Stimulated activated naive CD4-positive, alpha-beta T cell treated with Interleukin-2 at 50 U/mL for 16 hours (primary cell): ENCODE measurements around the gene GJA9.
"Not testable (repeated sequence)": the region's sequence is repeated elsewhere in the genome, so short reads cannot be mapped to it uniquely, and the experiment has no call there.

ENCODE experiments used
- DNase-seq: peaks from one replicate; lab custom pipeline; 2025; lab: John Stamatoyannopoulos, UW

Gene GJA9

DNA sequence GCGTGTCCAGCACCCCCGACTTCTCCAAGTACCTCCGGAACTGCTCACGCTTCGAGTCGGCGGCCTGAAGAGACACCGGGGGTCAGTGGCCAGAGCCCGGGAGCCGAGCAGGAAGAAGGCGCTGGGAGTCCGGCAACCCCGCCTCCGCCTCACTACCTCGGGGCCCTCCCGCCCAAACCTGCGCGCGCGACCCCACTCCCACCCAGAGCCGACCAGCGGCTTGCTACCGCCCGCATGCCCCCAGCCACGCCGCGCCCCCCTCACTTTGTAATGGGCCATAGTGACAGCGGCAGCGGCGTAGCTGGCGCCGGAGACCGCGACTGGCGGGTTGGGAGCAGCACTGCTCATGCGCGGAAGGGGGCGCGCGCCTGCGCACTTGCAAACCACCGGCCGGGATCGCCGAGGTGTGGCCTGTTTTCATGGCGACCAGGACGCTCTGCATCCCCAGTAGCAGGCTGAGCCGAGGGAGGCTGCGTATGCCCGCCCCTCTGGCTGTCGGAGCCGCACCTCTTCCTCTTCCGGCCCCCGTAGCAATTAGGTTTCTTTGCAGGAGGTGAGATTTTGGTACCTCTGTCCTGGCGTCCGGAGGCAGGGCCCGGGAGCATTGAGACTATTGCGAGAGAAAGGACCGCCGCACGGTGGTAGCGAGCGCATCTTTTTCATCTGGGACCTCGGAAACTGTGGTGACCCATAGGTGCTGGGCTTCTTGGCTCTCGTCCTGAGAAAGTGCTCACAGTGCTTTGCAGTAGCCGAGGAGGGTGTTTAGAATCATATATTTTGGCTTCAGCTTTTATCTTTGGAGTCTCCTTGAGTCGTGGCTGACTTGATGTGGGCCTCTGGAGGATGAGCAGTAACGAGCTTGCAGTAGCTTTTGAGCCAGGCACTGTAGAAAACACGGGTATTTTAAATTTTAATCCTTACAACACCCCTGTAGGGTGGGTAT is 8.1 kb downstream of the GJA9 start, which contains the start of gene MYCBP:
Gene MYCBP (minus strand): TSS at position 322 of the 943 bp plus-strand sequence. CDS start 43 bp downstream, at position 279.
- DNase-seq: peak; percentile 96

DNA sequence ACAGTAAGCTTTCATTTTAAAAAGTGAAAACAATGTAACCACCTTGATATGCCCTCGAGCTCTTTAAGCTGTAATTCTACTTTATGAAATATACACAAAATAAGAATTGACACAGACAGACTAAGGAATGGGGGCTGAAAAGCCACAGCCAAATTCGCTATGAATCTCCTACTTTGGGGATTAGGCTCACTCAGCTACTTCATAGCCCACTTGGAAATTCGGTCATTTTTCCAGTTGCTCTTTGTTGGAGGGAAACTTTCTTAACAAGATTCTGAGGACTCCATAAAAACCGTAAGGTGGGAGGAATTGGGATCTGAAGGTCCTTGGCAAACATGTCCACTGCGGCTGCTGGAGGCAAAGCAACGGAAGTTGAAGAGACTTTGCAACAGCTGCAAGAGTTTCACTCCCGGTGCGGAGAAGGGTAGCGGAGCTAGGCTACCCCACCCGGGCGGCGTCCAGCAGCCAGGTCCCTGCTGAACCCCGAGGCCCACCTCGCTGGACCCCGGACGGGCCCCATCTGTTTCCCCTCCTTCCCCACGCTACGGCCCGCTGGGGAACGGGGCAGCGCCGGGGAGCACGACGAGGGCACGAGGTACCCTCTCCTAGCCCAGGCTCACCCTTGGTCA is 8.9 kb downstream of the GJA9 start:
- DNase-seq: peak; percentile 16

DNA sequence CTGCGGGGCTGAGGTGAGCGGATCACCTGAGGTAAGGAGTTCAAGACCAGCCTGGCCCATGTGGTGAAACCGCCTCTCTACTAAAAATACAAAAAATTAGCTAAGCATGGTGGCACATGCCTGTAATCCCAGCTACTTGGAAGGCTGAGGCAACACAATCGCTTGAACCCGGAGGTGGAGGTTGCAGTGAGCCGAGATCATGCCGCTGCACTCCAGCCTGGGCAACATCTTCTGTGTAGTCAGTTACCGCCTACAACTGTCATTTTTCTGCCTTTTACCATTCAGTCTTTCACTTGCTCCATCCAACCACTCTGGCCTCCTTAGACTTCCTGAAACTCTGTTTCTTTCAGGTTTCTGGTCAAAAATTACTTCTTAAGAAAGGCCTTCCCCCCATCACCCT is 10.4 kb downstream of the GJA9 start:
- DNase-seq: no peak

DNA sequence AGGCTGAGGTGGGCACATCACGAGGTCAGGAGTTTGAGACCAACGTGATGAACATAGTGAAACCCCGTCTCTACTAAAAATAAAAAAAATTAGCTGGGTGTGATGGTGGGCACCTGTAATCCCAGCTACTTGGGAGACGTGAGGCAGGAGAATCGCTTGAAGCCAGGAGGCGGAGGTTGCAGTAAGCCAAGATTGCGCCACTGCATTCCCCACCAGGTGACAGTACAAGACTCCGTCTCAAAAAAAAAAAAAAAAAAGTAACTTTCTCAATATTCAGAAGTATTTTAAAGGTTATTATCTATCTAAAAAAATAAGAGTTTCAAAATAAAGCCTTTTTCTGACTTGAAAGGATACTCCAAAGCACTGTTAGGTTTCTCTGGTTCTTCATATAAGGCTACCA is 14.2 kb downstream of the GJA9 start:
- no peak for DNase-seq

DNA sequence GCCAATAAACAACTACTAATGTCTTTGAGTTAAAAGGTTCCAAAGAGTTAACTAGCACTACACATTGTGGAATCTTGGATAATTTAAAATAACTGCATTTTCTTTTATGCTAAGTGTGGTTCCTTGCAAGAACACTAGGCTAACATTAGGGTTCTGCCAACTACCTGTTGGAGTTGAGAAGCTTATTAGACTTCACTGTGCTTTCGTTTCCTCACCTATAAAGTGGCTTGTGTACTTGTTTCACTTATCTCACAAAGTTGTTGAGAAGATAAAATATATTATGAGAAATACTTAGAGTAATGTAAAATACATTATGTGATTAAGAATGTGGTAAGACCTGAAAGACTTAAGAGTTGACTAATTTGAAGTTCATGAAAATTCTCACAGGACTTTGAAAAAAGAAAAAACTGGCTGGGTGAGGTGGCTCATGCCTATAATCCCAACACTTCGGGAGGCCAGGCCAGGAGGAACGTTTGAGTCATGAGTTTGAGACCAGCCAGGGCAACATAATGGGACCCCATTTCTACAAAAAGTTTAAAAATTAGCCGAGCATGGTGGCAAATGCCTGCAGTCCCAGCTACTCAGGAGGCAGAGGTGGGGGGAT is 16.2 kb downstream of the GJA9 start:
- DNase-seq: no peak

DNA sequence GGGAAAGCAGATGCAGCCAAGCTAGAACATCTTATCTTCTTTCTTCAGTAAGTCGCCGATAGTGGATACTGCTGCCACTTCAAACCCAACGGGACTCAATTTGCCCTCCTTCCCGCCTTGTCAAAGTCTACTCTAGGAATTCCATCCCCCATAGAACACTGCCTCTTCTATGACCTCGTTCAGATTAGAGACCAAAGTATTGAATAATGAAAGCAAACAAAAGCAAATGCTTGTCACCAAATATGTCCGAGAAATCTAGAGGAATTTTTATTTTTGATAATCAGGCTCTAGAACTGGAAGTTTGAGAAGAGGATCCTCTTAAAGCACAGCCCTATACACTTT is 21.0 kb downstream of the GJA9 start:
- DNase-seq: no peak

DNA sequence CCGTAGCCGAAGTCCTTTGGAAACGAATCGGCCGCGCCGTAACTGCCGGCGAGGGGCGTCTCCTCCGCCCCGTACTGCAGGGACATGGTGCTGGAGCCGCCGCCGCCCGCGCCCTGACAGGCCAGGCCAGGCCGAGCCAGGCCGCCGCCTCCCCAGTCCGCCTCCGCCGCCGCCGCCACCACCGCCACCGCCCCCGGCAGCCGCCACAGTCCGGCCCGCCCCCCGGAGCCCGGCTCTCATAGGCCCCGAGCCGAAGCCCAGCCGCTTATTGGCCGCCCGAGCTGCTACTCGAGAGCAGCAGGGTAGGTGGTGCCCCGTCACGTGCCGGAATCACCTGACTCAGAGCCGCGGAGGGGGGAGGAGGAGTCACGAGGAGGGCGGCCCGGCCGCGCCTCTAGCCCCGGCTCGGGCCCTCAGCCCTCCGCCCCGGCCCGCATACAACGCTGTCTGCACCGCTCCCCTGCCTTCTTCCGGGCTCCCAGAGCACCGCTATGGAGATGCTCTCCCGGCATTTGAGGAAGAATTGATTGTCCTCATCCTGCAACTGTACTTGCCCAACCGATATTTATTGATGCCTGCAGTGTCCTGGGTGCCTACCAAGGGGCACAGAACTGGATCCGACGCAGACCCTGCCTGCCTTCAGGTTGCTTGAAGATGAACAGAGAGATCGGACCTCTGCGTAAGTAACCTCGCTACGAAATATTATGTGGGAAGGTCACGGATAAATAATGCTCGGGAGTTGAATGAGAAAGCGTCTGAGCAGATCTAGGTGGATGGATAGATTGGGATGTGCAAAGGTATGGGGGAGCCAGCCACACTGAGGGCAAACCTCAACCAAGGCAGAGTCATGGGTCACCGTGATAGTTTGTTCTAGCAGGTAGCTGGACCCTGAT is 21.6 kb downstream of the GJA9 start, which contains the start of gene RRAGC:
Gene RRAGC (minus strand): TSS at position 212 of the 893 bp plus-strand sequence. CDS start 126 bp downstream, at position 86.
- DNase-seq: peak; percentile 98

DNA sequence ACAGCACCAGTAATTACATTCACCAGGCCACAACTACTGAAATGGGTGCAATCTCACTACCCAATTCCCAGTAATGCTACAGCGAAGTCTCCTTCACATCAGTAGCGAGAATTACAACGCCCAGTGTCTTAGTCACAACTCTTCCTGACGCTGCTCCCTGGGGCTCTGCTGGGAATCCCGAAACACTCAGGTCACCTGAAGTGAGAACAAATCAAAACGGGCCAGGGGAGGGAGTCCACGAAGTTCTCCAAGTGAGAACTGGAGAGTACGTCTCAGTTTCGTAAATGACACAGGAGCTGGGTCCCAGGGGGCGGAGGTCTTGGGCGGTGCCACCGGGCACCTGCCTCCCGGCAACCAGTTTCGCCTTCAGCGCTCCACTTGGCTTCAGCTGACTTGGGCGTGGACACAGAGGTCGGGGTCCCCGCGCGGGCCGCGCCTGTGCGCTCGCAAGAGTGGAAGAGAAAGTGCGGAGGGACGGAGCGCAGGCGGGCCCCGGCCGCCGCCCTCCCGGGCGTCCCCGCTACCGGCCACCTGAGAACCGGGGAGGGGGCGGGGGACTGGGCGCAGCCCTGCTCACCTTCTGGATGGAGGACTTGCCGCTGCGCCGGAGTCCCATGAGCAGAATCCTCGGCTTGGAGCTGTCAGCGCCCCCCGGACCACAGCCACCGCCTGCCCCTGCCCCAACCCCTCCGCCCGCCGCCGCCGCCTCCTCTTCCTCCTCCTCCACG is 22.4 kb downstream of the GJA9 start:
- peak; percentile 64 for DNase-seq

DNA sequence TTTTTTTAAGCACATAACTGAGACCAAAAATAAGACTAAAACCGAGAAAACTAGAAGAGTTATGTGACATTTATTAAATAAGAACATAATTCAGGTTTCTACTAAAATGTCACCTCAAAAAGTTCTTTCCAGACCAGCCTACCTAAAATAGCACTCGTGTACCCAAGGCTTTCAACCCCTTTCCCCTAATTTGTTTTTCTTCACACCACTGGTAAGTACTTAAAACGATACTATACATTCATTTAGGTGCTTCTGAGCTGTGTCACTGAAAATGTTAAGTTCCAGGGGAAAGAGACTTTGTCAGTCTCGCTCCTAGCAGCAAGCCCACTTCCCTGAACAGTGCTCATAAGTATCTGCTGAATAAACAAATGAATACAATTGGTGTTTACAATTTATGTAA is 28.6 kb downstream of the GJA9 start:
- no peak for DNase-seq

DNA sequence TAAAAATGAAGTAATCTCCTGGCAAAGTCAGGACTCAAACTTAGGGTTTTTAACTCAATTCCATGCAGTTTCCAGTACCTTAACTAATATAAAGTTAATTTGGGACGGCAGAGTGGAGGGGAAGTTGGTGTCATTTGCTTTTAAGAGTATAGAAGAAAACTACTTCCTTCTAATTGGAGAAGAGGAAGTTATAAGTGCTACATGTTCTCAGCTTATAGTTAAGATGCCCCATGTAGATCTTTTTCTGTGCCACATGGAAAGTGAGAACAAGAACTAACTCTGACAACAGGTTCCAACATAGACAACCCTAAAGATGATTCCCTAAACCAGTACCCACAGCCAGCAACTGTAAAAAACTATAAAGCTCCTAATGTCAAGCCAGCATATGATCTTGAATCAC is 33.3 kb downstream of the GJA9 start:
- DNase-seq: no peak

DNA sequence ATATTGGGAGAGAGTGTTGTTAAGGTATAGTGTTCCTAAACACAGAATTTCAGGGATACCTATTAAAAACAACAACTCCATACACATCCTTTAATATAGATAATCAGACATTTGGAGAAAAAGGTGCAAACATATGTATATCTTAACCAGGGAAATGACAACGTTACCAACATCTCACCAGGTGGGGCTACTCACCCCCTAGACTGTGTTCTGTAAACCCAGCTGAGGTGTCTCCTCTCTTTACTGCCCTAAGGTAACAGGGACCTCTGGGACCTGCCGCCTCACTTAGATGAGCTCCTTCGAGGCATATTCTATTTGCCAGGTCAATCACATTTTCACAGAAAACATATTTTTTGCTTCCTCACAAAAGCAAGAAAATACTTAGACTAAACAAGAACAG is 35.2 kb downstream of the GJA9 start:
- DNase-seq: no peak

DNA sequence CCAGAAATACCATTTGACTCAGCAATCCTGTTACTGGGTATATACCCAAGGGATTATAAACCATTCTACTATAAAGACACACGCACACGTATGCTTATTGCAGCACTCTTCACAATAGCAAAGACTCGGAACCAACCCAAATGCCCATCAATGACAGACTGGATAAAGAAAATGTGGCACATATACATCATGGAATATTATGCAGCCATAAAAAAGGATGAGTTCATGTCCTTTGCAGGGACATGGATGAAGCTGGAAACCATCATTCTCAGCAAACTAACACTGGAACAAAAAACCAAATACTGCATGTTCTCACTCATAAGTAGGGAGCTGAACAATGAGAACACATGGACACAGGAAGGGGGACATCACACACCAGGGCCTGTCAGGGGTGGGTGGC is 36.3 kb downstream of the GJA9 start:
- not testable (repeated sequence) for DNase-seq

DNA sequence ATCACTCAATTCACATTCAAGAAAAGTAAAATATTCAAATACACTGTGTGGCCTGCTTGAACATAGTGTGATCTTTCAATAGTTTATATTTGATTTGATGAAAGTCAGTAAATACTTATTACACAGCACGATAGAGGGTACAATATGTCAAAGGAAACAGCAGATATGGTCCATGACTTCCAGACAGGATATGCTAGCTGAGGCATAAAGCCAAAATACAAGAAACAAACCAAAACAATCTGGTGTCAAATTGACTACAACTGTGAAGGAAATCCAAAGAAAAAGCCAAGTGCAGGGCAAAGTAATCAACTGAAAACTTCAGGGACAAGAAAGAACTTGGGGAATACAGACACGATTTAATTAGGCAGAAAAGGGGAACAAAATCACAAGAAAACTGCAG is 41.1 kb downstream of the GJA9 start:
- no peak for DNase-seq

DNA sequence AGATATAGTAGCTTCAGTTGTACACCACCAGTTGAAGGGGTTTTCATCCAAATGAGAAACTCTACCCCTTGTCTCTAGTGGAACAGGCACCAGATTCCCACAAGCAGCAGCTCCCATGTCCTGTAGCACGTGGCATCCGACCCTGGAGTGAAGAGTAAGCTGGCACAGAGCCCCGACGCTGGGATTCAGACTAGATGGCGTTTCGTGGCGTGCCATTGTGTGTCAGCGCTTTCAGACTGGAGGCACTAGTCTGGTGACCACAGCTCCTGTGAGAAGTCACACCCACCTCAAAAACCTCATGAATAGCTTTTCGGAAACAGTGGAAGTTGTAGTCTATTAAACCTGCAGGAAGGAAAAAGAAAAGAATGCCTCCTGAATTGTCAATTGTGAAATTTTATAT is 42.0 kb downstream of the GJA9 start:
- no peak for DNase-seq

DNA sequence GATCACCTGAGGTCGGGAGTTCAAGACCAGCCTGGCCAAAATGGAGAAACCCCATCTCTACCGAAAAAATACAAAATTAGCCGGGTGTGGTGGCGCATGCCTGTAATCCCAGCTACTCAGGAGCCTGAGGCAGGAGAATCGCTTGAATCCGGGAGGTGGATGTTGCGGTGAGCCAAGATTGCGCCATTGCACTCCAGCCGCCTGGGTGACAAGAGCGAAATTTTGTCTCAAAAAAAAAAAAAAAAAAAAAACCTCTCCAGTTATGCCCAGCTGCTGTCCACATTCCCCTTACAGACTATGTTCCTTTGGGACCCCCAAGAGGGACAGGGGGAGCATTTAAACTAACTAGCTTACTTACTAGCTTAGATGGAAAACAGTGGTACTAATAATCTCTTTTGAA is 45.1 kb downstream of the GJA9 start:
- DNase-seq: not testable (repeated sequence)

DNA sequence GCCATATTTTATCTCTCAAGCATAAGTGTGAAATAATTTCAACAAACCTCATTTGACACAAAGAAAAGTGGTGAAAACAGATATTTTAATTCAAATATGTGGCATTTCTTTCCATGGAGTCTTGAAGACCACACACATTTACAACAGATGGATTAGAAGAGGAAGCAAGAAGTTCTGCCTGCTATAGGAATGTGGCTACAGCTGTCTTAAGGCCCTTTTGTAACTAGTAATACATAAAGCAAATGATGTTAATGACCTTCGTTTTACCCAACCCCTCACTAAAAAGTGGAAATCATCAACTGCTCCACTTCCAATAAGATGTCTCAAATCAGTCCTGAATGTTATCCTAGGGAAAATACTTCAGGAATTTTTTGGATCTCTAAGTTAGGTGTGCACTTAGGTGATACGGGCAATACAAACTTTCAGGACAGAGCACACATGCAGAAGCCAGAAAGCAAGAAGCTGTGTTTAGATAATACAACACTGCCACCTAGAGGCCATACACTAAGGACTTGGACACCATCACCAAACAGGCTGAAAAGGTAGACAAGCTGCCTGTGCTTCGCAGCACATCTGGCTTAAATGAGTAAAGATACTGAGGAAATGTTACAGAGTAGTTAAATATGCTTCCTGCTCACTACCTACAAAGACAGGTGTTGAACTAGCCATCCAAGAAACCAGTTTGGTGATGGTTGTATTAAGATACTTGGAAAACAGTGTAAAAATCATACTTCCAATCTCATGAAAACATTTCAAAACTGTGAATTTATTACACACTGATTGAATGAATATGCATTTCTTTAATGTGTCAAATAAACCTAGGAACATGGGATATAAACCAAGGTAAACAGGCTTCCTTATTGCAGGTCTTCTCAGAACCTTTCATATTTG is 46.2 kb downstream of the GJA9 start:
- DNase-seq: peak; percentile 15

DNA sequence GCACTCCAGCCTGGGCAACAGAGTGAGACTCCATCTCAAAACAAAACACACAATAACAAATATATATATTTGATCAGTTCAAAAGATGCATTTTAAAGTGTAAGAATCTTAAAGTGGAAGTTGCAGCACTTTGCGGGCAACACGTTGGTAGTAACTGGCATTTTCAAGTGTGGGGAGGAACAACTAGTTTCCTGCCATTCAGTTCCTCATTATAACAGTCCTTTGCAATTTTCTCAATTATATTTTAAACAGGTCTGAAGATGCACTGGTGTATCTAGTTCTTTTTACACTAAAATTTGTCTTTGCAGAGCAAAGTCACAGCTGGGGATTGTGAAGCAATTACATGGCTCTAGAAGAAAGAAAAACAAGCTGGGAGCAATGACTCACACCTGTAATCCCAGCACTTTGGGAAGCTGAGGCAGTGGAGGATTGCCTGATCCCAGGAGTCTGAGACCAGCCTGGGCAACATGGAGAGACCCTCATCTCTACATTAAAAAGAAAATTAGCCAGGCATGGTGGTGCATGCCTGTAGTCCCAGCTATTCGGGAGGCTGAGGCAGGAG is 47.1 kb downstream of the GJA9 start:
- no peak for DNase-seq

DNA sequence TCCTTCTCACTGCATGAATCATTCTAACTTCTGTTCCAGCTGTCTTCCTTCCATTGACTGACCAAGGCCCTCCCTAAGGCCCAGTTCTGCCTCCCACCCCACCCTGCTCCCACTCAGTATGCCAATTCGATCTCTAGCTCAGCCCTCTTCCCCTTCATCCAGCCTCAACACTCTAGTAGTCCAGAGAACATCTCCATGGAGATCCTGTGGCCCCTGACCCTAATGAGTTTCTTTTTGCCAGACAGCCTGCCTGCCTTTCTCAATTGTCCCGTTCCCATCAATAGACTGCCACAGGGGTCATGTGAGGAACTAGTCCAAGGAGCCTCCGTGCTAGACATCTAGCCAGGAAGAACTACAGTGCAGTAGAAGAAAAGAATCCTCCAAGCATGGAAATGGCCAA is 48.2 kb downstream of the GJA9 start:
- no peak for DNase-seq

DNA sequence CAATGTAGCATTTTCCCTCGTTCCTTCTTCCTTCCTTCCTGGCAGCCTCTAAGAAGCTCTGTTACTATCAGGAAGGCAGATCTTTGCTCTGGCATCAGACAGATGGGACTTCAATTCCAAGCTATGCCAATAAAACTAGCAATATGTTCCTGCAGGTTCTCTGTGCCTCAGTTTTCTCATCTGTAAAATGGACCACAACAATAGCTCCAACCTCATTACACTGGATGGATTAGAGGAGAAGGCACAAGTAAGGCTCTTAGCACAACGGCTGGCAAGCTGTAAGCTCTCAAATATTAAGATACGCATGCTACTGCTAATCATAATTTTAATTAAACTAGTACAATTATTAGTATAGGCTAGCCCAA is 49.0 kb downstream of the GJA9 start:
- no peak for DNase-seq
